GM12878 (cell line): ENCODE results near the gene ALPK1. TPM values are rescaled to one million over a fixed set of nuclear protein-coding genes. Genes with fewer than 3 reads are reported as not detected.

Experiments used
- ATAC-seq: fragments of 200-7000 bp; cut with Tn5 transposase; 3 replicates; pipeline ENCODE4 v1.9.1; 2020; ENCODE audit warnings: mild to moderate bottlenecking, moderate library complexity
- BruUV-seq: library from RNA; stranded (reverse); fragments of 400-500 nt; replicated peaks from 2 replicates; lab custom pipeline; 2021; lab: Mats Ljungman, UMichigan
- CTCF ChIA-PET: fragments of 300-600 bp; sonication (Branson Sonifier 250); formaldehyde crosslinking; extraction: SDS; loops from one replicate; lab custom pipeline; 2021; ENCODE audit warnings: inconsistent platforms; lab: Yijun Ruan, JAX
- POLR2A ChIA-PET: fragments of 350-600 bp; formaldehyde crosslinking; extraction: SDS; loops from one replicate; lab custom pipeline; 2021; ENCODE audit warnings: inconsistent platforms; lab: Charles Lee
- RAD21 ChIA-PET: fragments of 300-600 bp; sonication (Branson Sonifier 250); formaldehyde crosslinking; loops from one replicate; lab custom pipeline; 2023; ENCODE audit warnings: antibody characterized with exemption; ENCODE audit not compliant: unreplicated experiment; lab: Charles Lee
- SMC1A ChIA-PET: fragments of 300-600 bp; sonication (Branson Sonifier 250); formaldehyde crosslinking; loops from one replicate; lab custom pipeline; 2023; ENCODE audit not compliant: unreplicated experiment, uncharacterized antibody; lab: Charles Lee
- DNase-seq: peaks from one replicate; pipeline ENCODE4 v3.0.0-alpha.2; 2011; ENCODE audit warnings: low read depth, low spot score
- FAIRE-seq: peaks from 3 replicates; lab custom pipeline; 2011; peaks lifted over from hg19 to GRCh38; lab: Jason Lieb, UNC
- H2AFZ ChIP-seq: 2 replicates; pipeline ENCODE4 v1.6.0; 2011; ENCODE audit warnings: low read depth, low read length, control low read depth; ENCODE audit not compliant: control insufficient read depth
- H3K27ac ChIP-seq: 2 replicates; pipeline ENCODE4 v1.5.1; 2011; ENCODE audit warnings: control low read depth; ENCODE audit not compliant: control insufficient read depth, insufficient read depth
- H3K27me3 ChIP-seq, 2 experiments: replicated peaks in 1 of 2; 2 replicates each; pipeline versions ENCODE4 v1.6.0 to v1.6.1; 2011; ENCODE audit warnings: low read length in 1 of 2; ENCODE audit not compliant: control insufficient read depth in 2 of 2, insufficient read depth in 2 of 2
- H3K36me3 ChIP-seq, 2 experiments: 2 replicates each; pipeline ENCODE4 v1.5.1; 2011; ENCODE audit warnings: low read length in 1 of 2; ENCODE audit not compliant: control insufficient read depth in 2 of 2, insufficient read depth in 2 of 2
- H3K4me1 ChIP-seq: 2 replicates; pipeline ENCODE4 v1.6.1; 2011; ENCODE audit warnings: mild to moderate bottlenecking, low read length, moderate library complexity, mixed read lengths; ENCODE audit not compliant: control insufficient read depth, insufficient read depth
- H3K4me2 ChIP-seq: 2 replicates; pipeline ENCODE4 v1.6.0; 2011; ENCODE audit warnings: control low read depth; ENCODE audit not compliant: control insufficient read depth, insufficient read depth
- H3K4me3 ChIP-seq: fragments of 200-600 bp; sonication (generic); 2 replicates; pipeline ENCODE4 v1.5.1; 2016
- H3K79me2 ChIP-seq: 2 replicates; pipeline ENCODE4 v1.6.0; 2011; ENCODE audit warnings: low read length; ENCODE audit not compliant: control insufficient read depth, insufficient read depth
- H3K9ac ChIP-seq: 2 replicates; pipeline ENCODE4 v1.8.0; 2011; ENCODE audit warnings: low read length, control low read depth, mixed read lengths; ENCODE audit not compliant: control insufficient read depth, insufficient read depth
- H3K9me3 ChIP-seq: replicated peaks from 3 replicates; pipeline ENCODE4 v1.5.1; 2011; ENCODE audit warnings: mild to moderate bottlenecking, low read length; ENCODE audit not compliant: control insufficient read depth, insufficient read depth
- H4K20me1 ChIP-seq: 2 replicates; pipeline ENCODE4 v1.6.0; 2011; ENCODE audit not compliant: control insufficient read depth, insufficient read depth
- ATF3 ChIP-seq: IDR thresholded peaks from 2 replicates; pipeline ENCODE4 v1.6.1; 2011; ENCODE audit warnings: low read depth, mild to moderate bottlenecking, low read length, moderate library complexity, borderline replicate concordance; ENCODE audit errors: extremely low read depth
- BHLHE40 ChIP-seq, 2 experiments: fragments of 450-650 bp in 1 of 2; IDR thresholded peaks; 2 replicates each; pipeline ENCODE4 v1.6.1; 2011 to 2017; ENCODE audit warnings: low read depth in 2 of 2, borderline replicate concordance in 1 of 2, improper control_type of control experiment in 1 of 2, low read length in 1 of 2, mild to moderate bottlenecking in 1 of 2
- CBFB ChIP-seq: IDR thresholded peaks from 2 replicates; pipeline ENCODE4 v1.6.1; 2016; ENCODE audit warnings: antibody characterized with exemption, low read depth
- SIN3A ChIP-seq: IDR thresholded peaks from 2 replicates; pipeline ENCODE4 v1.6.1; 2012; ENCODE audit warnings: low read depth, low read length, improper control_type of control experiment
- TCF12 ChIP-seq: IDR thresholded peaks from 2 replicates; pipeline ENCODE4 v1.6.1; 2011; ENCODE audit warnings: low read depth, mild to moderate bottlenecking, low read length
- WGBS: methylation state at CpG from one replicate; pipeline ENCODE4 v1.1.6; 2016; ENCODE audit warnings: low lambda C conversion rate; ENCODE audit not compliant: insufficient replicate concordance, insufficient coverage; ENCODE audit errors: missing lambda C conversion rate; 5-methylcytosine and 5-hydroxymethylcytosine counted together
- in situ Hi-C: fragments of 300-500 bp; cut with MboI; formaldehyde crosslinking; loops from 9 replicates; pipeline ENCODE4 v1.14.3; 2018; ENCODE audit warnings: mixed read lengths
- intact Hi-C: fragments of 100-400 bp; cut with micrococcal nuclease; formaldehyde crosslinking; loops from one replicate; pipeline ENCODE4 v1.14.2; 2022; ENCODE audit not compliant: unreplicated experiment
- polyA plus RNA-seq, 11 experiments: library from polyadenylated mRNA; depleted of rRNA in 4 of 11; unstranded in 6 of 11; stranded (reverse) in 5 of 11; fragments of >200 nt; fragmentation: Nextera tagmentation in 4 of 11; fragmentation: Illumina TruSeq in 1 of 11; extraction: Ambion mirVana in 4 of 11; extraction: Trizol in 1 of 11; gene quantifications; 1 replicate in 1 of 11; 2 replicates in 10 of 11; pipeline versions ENCODE4 v1.2.1 to v1.2.3, GENCODE V29; 2011 to 2016; ENCODE audit warnings: inconsistent platforms in 2 of 11, missing spikeins in 2 of 11, low read depth in 1 of 11
- total RNA-seq, 4 experiments: library from RNA; depleted of rRNA in 3 of 4; stranded (reverse); fragments of >200 nt in 3 of 4; fragmentation: Illumina TruSeq in 1 of 4; extraction: Trizol in 1 of 4; gene quantifications; 2 replicates each; pipeline versions ENCODE4 v1.2.1 to v1.2.3, GENCODE V29; 2013 to 2021
- TF ChIP-seq, protein P1 (sequence below): fragments of 450-650 bp; IDR thresholded peaks from 2 replicates; pipeline ENCODE4 v1.6.1; 2017; ENCODE audit warnings: mild to moderate bottlenecking, low read depth, inconsistent platforms; ENCODE audit not compliant: poor library complexity, severe bottlenecking
- TF ChIP-seq, protein P2 (sequence below): fragments of 450-650 bp; IDR thresholded peaks from 2 replicates; pipeline ENCODE4 v1.6.1; 2014; ENCODE audit warnings: mild to moderate bottlenecking
- TF ChIP-seq, protein P3 (sequence below): IDR thresholded peaks from 2 replicates; pipeline ENCODE4 v1.6.1; 2011; ENCODE audit warnings: borderline replicate concordance, low read depth, mild to moderate bottlenecking, moderate library complexity, mixed read lengths, low read length; ENCODE audit not compliant: insufficient read depth; ENCODE audit errors: extremely low read length

The ALPK1 gene
- total and polyA plus RNA-seq, 10 of the 15 experiments (the other 5 are each of a cell fraction or from before 2014, with no cell fraction given), result 8.5 to 32.3 (median 22.6) TPM

- no peaks in the 10 kb centered on the region for H4K20me1 ChIP-seq
- H3K9ac ChIP-seq, result no peak overlapping the region
- no TSS peak for BruUV-seq
- TF ChIP-seq TCF12 (no peak), CBFB (no peak), ATF3 (no peak), BHLHE40 (IDR thresholded peaks at IDR 0.05; ENCODE audit: borderline replicate concordance in 1 of 2, low read depth in 2 of 2, low read length in 1 of 2) (no peak), SIN3A (no peak)
- TF ChIP-seq, protein P1, sequence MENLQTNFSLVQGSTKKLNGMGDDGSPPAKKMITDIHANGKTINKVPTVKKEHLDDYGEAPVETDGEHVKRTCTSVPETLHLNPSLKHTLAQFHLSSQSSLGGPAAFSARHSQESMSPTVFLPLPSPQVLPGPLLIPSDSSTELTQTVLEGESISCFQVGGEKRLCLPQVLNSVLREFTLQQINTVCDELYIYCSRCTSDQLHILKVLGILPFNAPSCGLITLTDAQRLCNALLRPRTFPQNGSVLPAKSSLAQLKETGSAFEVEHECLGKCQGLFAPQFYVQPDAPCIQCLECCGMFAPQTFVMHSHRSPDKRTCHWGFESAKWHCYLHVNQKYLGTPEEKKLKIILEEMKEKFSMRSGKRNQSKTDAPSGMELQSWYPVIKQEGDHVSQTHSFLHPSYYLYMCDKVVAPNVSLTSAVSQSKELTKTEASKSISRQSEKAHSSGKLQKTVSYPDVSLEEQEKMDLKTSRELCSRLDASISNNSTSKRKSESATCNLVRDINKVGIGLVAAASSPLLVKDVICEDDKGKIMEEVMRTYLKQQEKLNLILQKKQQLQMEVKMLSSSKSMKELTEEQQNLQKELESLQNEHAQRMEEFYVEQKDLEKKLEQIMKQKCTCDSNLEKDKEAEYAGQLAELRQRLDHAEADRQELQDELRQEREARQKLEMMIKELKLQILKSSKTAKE, result no peak
- TF ChIP-seq, protein P2, sequence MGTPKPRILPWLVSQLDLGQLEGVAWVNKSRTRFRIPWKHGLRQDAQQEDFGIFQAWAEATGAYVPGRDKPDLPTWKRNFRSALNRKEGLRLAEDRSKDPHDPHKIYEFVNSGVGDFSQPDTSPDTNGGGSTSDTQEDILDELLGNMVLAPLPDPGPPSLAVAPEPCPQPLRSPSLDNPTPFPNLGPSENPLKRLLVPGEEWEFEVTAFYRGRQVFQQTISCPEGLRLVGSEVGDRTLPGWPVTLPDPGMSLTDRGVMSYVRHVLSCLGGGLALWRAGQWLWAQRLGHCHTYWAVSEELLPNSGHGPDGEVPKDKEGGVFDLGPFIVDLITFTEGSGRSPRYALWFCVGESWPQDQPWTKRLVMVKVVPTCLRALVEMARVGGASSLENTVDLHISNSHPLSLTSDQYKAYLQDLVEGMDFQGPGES, result no peak
- TF ChIP-seq, protein P3, sequence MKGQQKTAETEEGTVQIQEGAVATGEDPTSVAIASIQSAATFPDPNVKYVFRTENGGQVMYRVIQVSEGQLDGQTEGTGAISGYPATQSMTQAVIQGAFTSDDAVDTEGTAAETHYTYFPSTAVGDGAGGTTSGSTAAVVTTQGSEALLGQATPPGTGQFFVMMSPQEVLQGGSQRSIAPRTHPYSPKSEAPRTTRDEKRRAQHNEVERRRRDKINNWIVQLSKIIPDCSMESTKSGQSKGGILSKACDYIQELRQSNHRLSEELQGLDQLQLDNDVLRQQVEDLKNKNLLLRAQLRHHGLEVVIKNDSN, result no peak
- ChIA-PET RAD21 (no interaction called here), SMC1A (interaction anchor here (1.5 kb wide), 1 partner anchor 349 kb away, joined by 3 read pairs; no protein-coding TSS in a partner anchor), POLR2A (no interaction called here), CTCF (interaction anchor here (0.7 kb wide), 1 partner anchor 121 kb away, joined by 3 read pairs; no protein-coding TSS in a partner anchor)
- no peak overlapping the region for H2AFZ ChIP-seq
- no peak overlapping the region for H3K4me3 ChIP-seq
- no peaks in the 10 kb centered on the region for H3K27me3 ChIP-seq
- no peak for FAIRE-seq
- H3K27ac ChIP-seq, result no peak overlapping the region
- H3K79me2 ChIP-seq, result no peaks in the 10 kb centered on the region
- H3K36me3 ChIP-seq, result no peaks in the 10 kb centered on the region
- ATAC-seq, result no peak
- 85% methylated on average over 8 of the region's 8 CpGs for WGBS
- intact Hi-C loops (no loop called here), in situ Hi-C loops (no loop called here)
- no peak for DNase-seq
- no peaks in the 10 kb centered on the region; the same call in 2 of the 3 replicates for H3K9me3 ChIP-seq
- no peak overlapping the region for H3K4me2 ChIP-seq
- no peaks in the 10 kb centered on the region for H3K4me1 ChIP-seq
Observed at GRCh38 chr4:112448306-112449132, 151.3 kb downstream of the ALPK1 start.
